T-cell (primary cell): ENCODE results near the gene RIPOR3. TPM values are rescaled to one million over a fixed set of nuclear protein-coding genes. Genes with fewer than 3 reads are reported as not detected.

Experiments used
- ATAC-seq, 4 experiments: fragments of 200-7000 bp in 3 of 4; fragments of 150-1000 bp in 1 of 4; cut with Tn5 transposase; replicated peaks in 1 of 4; 1 replicate in 3 of 4; 2 replicates in 1 of 4; pipeline ENCODE4 v1.10.0; 2021; ENCODE audit warnings: moderate library complexity in 3 of 4, mild to moderate bottlenecking in 2 of 4, moderate number of reproducible peaks in 1 of 4
- CTCF ChIA-PET, 2 donors: fragments of 300-600 bp; sonication (Branson Sonifier 250); formaldehyde crosslinking; loops; one replicate each; lab custom pipeline; 2022; ENCODE audit warnings: antibody characterized with exemption in 2 of 2; lab: Charles Lee
- POLR2A ChIA-PET, 2 donors: fragments of 300-600 bp; sonication (Branson Sonifier 250); formaldehyde crosslinking; loops; one replicate each; lab custom pipeline; 2022; ENCODE audit warnings: antibody characterized with exemption in 2 of 2; lab: Charles Lee
- DNase-seq, 35 experiments: peaks; one replicate each; pipeline versions ENCODE4 v3.0.0 to v3.0.0-alpha.2; 2013 to 2023
- H3K27ac ChIP-seq: one replicate; pipeline ENCODE4 v1.5.1; 2013; ENCODE audit warnings: low read length
- H3K27me3 ChIP-seq, 2 experiments: replicated peaks in 1 of 2; 1 replicate in 1 of 2; 2 replicates in 1 of 2; pipeline versions ENCODE4 v1.6.1 to v1.7.0; 2013; ENCODE audit warnings: low read length in 1 of 2, mixed read lengths in 1 of 2; ENCODE audit not compliant: control insufficient read depth in 2 of 2, insufficient read depth in 2 of 2; ENCODE audit errors: extremely low read depth in 1 of 2
- H3K36me3 ChIP-seq, 2 donors: 1 replicate in 1 of 2; 2 replicates in 1 of 2; pipeline versions ENCODE4 v1.6.1 to v1.7.0; 2013; ENCODE audit warnings: low read length in 1 of 2; ENCODE audit not compliant: control insufficient read depth in 2 of 2, insufficient read depth in 1 of 2; ENCODE audit errors: extremely low read depth in 1 of 2
- H3K4me1 ChIP-seq, 2 experiments: 1 replicate in 1 of 2; 2 replicates in 1 of 2; pipeline versions ENCODE4 v1.6.1 to v1.7.0; 2013; ENCODE audit warnings: low read length in 2 of 2, mixed read lengths in 1 of 2; ENCODE audit not compliant: insufficient read depth in 2 of 2, control insufficient read depth in 1 of 2; ENCODE audit errors: extremely low read depth in 1 of 2
- H3K4me3 ChIP-seq, 2 donors: 1 replicate in 1 of 2; 2 replicates in 1 of 2; pipeline versions ENCODE4 v1.5.1 to v1.7.0; 2013; ENCODE audit warnings: mild to moderate bottlenecking in 2 of 2, low read length in 1 of 2, moderate library complexity in 1 of 2; ENCODE audit not compliant: control insufficient read depth in 1 of 2; ENCODE audit errors: extremely low read depth in 1 of 2
- H3K9me3 ChIP-seq: 2 replicates; pipeline ENCODE4 v1.7.0; 2013
- H3K27ac Mint-ChIP-seq, 2 donors: one replicate each; pipeline ENCODE4 v1.8.0; 2020 to 2021; ENCODE audit warnings: mild to moderate bottlenecking in 2 of 2, mixed read lengths in 2 of 2
- H3K27me3 Mint-ChIP-seq, 2 donors: one replicate each; pipeline ENCODE4 v1.8.0; 2021 to 2022; ENCODE audit warnings: mixed read lengths in 2 of 2
- H3K36me3 Mint-ChIP-seq: one replicate; pipeline ENCODE4 v1.8.0; 2021; ENCODE audit warnings: mixed read lengths
- H3K4me1 Mint-ChIP-seq, 3 donors: one replicate each; pipeline ENCODE4 v1.8.0; 2020 to 2022; ENCODE audit warnings: mixed read lengths in 3 of 3, mild to moderate bottlenecking in 1 of 3
- H3K4me3 Mint-ChIP-seq, 3 donors: one replicate each; pipeline ENCODE4 v1.8.0; 2020 to 2022; ENCODE audit warnings: mild to moderate bottlenecking in 3 of 3, mixed read lengths in 3 of 3, moderate library complexity in 3 of 3
- H3K9me3 Mint-ChIP-seq, 3 donors: one replicate each; pipeline ENCODE4 v1.8.0; 2020 to 2022; ENCODE audit warnings: mixed read lengths in 3 of 3
- WGBS: methylation state at CpG from one replicate; pipeline ENCODE4 v1.1.5; 2013; ENCODE audit warnings: missing lambda C conversion rate; ENCODE audit not compliant: insufficient coverage; 5-methylcytosine and 5-hydroxymethylcytosine counted together
- total RNA-seq, 35 experiments: library from RNA in 6 of 35; stranded (reverse) in 6 of 35; fragments of 120-200 nt in 1 of 35; gene quantifications; one replicate each; pipeline versions ENCODE4 v1.2.1 to v1.2.4 and lab custom pipeline; 2013 to 2026

Gene RIPOR3
- total RNA-seq, 5 donors from 2014 or later (not counting 1 experiment from before 2014, with no cell fraction given): 0.25 to 0.88 (median 0.42) TPM

- no peaks in the 10 kb centered on the region for H3K9me3 ChIP-seq
- Mint-ChIP-seq H3K4me1 (peaks cover 37 to 61% (median 40%) of the 10 kb centered on the region in 3 donors), H3K9me3 (no peaks in the 10 kb centered on the region), H3K27me3 (no peaks in the 10 kb centered on the region), H3K36me3 (peaks cover 14% of the 10 kb centered on the region), H3K4me3 (no peak overlapping the region), H3K27ac (peak overlapping the region; percentile 44 to 73)
- peaks cover 0 to 15% of the 10 kb centered on the region in 2 donors for H3K36me3 ChIP-seq
- CTCF ChIA-PET: interaction anchor here in 1 of 2 donors (0.8 to 1.2 kb wide), 2 partner anchors 32 to 238 kb away, joined by 3 read pairs; no protein-coding TSS in a partner anchor
- no peak for DNase-seq
- WGBS: no CpG with 5 or more reads among the region's 4 CpGs
- ATAC-seq: no peak
- no peaks in the 10 kb centered on the region for H3K27me3 ChIP-seq
- H3K27ac ChIP-seq: no peak overlapping the region
- POLR2A ChIA-PET: interaction anchor here in 1 of 2 donors (0.6 kb wide), 1 partner anchor 41 kb away, joined by 3 read pairs; no protein-coding TSS in a partner anchor
- peaks cover 10 to 16% of the 10 kb centered on the region in 2 experiments for H3K4me1 ChIP-seq
- H3K4me3 ChIP-seq: no peak overlapping the region
Observed at GRCh38 chr20:50551288-50551687, 140.1 kb downstream of the RIPOR3 start.

- H3K27me3 ChIP-seq: no peaks in the 10 kb centered on the region
- POLR2A ChIA-PET: interaction anchor here in 1 of 2 donors (0.5 kb wide), 2 partner anchors 164 to 618 kb away, joined by 4 to 8 read pairs; no protein-coding TSS in a partner anchor
- WGBS: 77% methylated on average over 2 of the region's 2 CpGs
Observed at GRCh38 chr20:50550531-50550930, 140.8 kb downstream of the RIPOR3 start.

GRCh38 chr20:50548396-50548795 is 142.9 kb downstream of the RIPOR3 start:
- peak overlapping the region in 1 of 3 donors; percentile 19 for H3K4me3 Mint-ChIP-seq

More at GRCh38 chr20:50550531-50550930, 140.8 kb downstream of the RIPOR3 start:
- peaks cover 14 to 24% of the 10 kb centered on the region in 2 experiments for H3K4me1 ChIP-seq
- Mint-ChIP-seq H3K4me3 (no peak overlapping the region), H3K4me1 (peaks cover 37 to 61% (median 40%) of the 10 kb centered on the region in 3 donors), H3K36me3 (peaks cover 14% of the 10 kb centered on the region), H3K27me3 (no peaks in the 10 kb centered on the region), H3K27ac (no peak overlapping the region), H3K9me3 (no peaks in the 10 kb centered on the region)
- peaks cover 0 to 15% of the 10 kb centered on the region in 2 donors for H3K36me3 ChIP-seq
- H3K27ac ChIP-seq: no peak overlapping the region
- ATAC-seq: no peak
- no peaks in the 10 kb centered on the region for H3K9me3 ChIP-seq
- no peak for DNase-seq
- CTCF ChIA-PET: interaction anchor here in 1 of 2 donors (0.8 to 1.5 kb wide), 4 partner anchors 31 to 238 kb away, joined by 3 read pairs; no protein-coding TSS in a partner anchor
- H3K4me3 ChIP-seq: no peak overlapping the region

GRCh38 chr20:50547964-50548363 is 143.4 kb downstream of the RIPOR3 start:
- H3K4me1 Mint-ChIP-seq: peaks cover 55 to 80% (median 59%) of the 10 kb centered on the region in 3 donors
- H3K27me3 Mint-ChIP-seq: no peaks in the 10 kb centered on the region
- no peaks in the 10 kb centered on the region for H3K27me3 ChIP-seq
- H3K9me3 ChIP-seq: no peaks in the 10 kb centered on the region
- ChIA-PET CTCF (interaction anchor here (0.6 to 1.3 kb wide), 4 partner anchors 12 to 41 kb away, joined by 3 to 4 read pairs (median 4); no protein-coding TSS in a partner anchor), POLR2A (interaction anchor here in 1 of 2 donors (1.7 kb wide), 1 partner anchor 10 kb away, joined by 6 read pairs; no protein-coding TSS in a partner anchor)
- H3K36me3 Mint-ChIP-seq: peaks cover 17% of the 10 kb centered on the region
- peak overlapping the region; percentile 12 to 76 for H3K27ac Mint-ChIP-seq
- H3K27ac ChIP-seq: peak overlapping the region; percentile 4
- H3K4me3 ChIP-seq: no peak overlapping the region
- H3K9me3 Mint-ChIP-seq: no peaks in the 10 kb centered on the region
- peaks cover 0 to 15% of the 10 kb centered on the region in 2 donors for H3K36me3 ChIP-seq
- WGBS: 100% methylated on average over 1 of the region's 6 CpGs
- no peak for DNase-seq
- peaks cover 14 to 33% of the 10 kb centered on the region in 2 experiments for H3K4me1 ChIP-seq
- H3K4me3 Mint-ChIP-seq: peak overlapping the region in 2 of 3 donors; percentile 19 to 59
- ATAC-seq: no peak

More at GRCh38 chr20:50548396-50548795, 142.9 kb downstream of the RIPOR3 start:
- H3K36me3 Mint-ChIP-seq: peaks cover 16% of the 10 kb centered on the region
- no peaks in the 10 kb centered on the region for H3K27me3 ChIP-seq
- H3K27ac Mint-ChIP-seq: peak overlapping the region; percentile 36 to 76
- H3K4me3 ChIP-seq: no peak overlapping the region
- WGBS: 93% methylated on average over 4 of the region's 5 CpGs
- peaks cover 14 to 33% of the 10 kb centered on the region in 2 experiments for H3K4me1 ChIP-seq
- no peak for ATAC-seq
- no peaks in the 10 kb centered on the region for H3K9me3 Mint-ChIP-seq
- ChIA-PET POLR2A (interaction anchor here in 1 of 2 donors (1.7 kb wide), 1 partner anchor 10 kb away, joined by 6 read pairs; no protein-coding TSS in a partner anchor), CTCF (interaction anchor here (0.8 to 1.3 kb wide), 3 partner anchors 13 to 80 kb away, joined by 3 to 4 read pairs (median 3); no protein-coding TSS in a partner anchor)
- peaks cover 0 to 15% of the 10 kb centered on the region in 2 donors for H3K36me3 ChIP-seq
- no peaks in the 10 kb centered on the region for H3K9me3 ChIP-seq
- no peaks in the 10 kb centered on the region for H3K27me3 Mint-ChIP-seq
- no peak for DNase-seq
- H3K27ac ChIP-seq: no peak overlapping the region
- H3K4me1 Mint-ChIP-seq: peaks cover 50 to 76% (median 55%) of the 10 kb centered on the region in 3 donors

- Histone ChIP-seq H3K4me3 (peak overlapping the region in 1 of 2 donors; percentile 13), H3K27me3 (no peaks in the 10 kb centered on the region), H3K36me3 (peaks cover 0 to 17% of the 10 kb centered on the region in 2 donors), H3K27ac (peak overlapping the region; percentile 40), H3K9me3 (no peaks in the 10 kb centered on the region), H3K4me1 (peaks cover 16 to 29% of the 10 kb centered on the region in 2 experiments)
- Mint-ChIP-seq H3K4me3 (peak overlapping the region; percentile 60 to 79 (median 74)), H3K4me1 (peaks cover 66 to 87% (median 70%) of the 10 kb centered on the region in 3 donors), H3K27me3 (no peaks in the 10 kb centered on the region), H3K36me3 (peaks cover 17% of the 10 kb centered on the region), H3K27ac (peak overlapping the region; percentile 91 to 96), H3K9me3 (no peaks in the 10 kb centered on the region)
- WGBS: 20% methylated on average over 1 of the region's 5 CpGs
- ChIA-PET POLR2A (interaction anchor here in 1 of 2 donors (1.1 kb wide), 1 partner anchor 21 kb away, joined by 4 read pairs; no protein-coding TSS in a partner anchor), CTCF (interaction anchor here in 1 of 2 donors (1.1 kb wide), 1 partner anchor 13 kb away, joined by 3 read pairs; no protein-coding TSS in a partner anchor)
- ATAC-seq: peak in 3 of 4 experiments; percentile 36 to 56 (median 52)
- DNase-seq: peak in 1 of 35 experiments; percentile 16
Observed at GRCh38 chr20:50546729-50547314, 144.5 kb downstream of the RIPOR3 start.

- peaks cover 17 to 41% of the 10 kb centered on the region in 2 experiments for H3K4me1 ChIP-seq
- no peaks in the 10 kb centered on the region for H3K9me3 ChIP-seq
- ChIA-PET POLR2A (no interaction called here), CTCF (no interaction called here)
- peaks cover 0 to 15% of the 10 kb centered on the region in 2 donors for H3K36me3 ChIP-seq
- Mint-ChIP-seq H3K36me3 (peaks cover 24% of the 10 kb centered on the region), H3K4me1 (peaks cover 82 to 90% (median 86%) of the 10 kb centered on the region in 3 donors), H3K9me3 (no peaks in the 10 kb centered on the region), H3K4me3 (peak overlapping the region in 1 of 3 donors; percentile 60), H3K27ac (peak overlapping the region; percentile 91 to 96), H3K27me3 (no peaks in the 10 kb centered on the region)
- H3K4me3 ChIP-seq: no peak overlapping the region
- no peak for DNase-seq
- no peak overlapping the region for H3K27ac ChIP-seq
- H3K27me3 ChIP-seq: no peaks in the 10 kb centered on the region
- ATAC-seq: no peak
- WGBS: 44% methylated on average over 3 of the region's 5 CpGs
Observed at GRCh38 chr20:50545126-50545525, 146.2 kb downstream of the RIPOR3 start.
